ENCODE results near the gene ELMO1. TPM values are rescaled to one million over a fixed set of nuclear protein-coding genes. Genes with fewer than 3 reads are reported as not detected.

The ELMO1 gene
- total RNA-seq, 4 donors from 2014 or later, result 24.6 to 120 (median 71.9) TPM

DNA sequence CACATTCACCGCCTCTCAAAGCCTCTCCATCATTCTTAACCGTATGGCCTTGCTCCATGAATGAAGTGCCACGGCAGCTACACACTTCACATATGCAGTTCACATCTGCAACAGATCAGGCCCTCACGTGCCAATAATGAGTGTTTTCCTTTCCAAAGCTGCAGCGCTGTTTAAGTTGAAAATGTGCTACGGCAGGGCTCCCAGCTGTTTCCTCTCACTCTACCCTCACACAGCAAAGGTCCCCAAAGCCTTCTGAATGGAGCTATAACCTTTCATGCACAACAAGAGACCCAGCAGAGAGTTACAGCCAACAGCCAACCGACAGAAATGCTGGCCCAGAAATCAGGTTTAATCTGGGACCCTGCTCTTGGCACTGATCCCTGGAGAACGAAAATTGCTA lies 236.1 kb downstream of the ELMO1 start:
- no peak overlapping the region for H3K4me3 ChIP-seq
- 53% methylated on average over 8 of the region's 8 CpGs; no CpG with 5 or more reads in 1 of the 2 donors for WGBS, 2 donors (ENCODE audit: low coverage in 1 of 2)
- peak overlapping the region in 2 of 4 donors; percentile 23 to 26 for H3K27ac ChIP-seq
- no peaks in the 10 kb centered on the region for H3K9me3 ChIP-seq
- in situ Hi-C loops (cut with MboI; ENCODE audit: low pct_ligation_motif_present in 1 of 4, low pct_unique_long_range_greater_than_20kb in 1 of 4, low sequenced_read_pairs in 3 of 4), result no loop called here
- intact Hi-C loops (cut with DNase I; ENCODE audit: low total_unique reads), result no loop called here
- no peaks in the 10 kb centered on the region for H3K27me3 ChIP-seq
- no peak for DNase-seq
- no peak for TF ChIP-seq EP300 (IDR thresholded peaks at IDR 0.05; ENCODE audit: low read depth)
- no peak for TF ChIP-seq POLR2AphosphoS5 (IDR thresholded peaks at IDR 0.05)
- no peak for TF ChIP-seq POLR2A (IDR thresholded peaks at IDR 0.05)
- TF ChIP-seq, protein P1, sequence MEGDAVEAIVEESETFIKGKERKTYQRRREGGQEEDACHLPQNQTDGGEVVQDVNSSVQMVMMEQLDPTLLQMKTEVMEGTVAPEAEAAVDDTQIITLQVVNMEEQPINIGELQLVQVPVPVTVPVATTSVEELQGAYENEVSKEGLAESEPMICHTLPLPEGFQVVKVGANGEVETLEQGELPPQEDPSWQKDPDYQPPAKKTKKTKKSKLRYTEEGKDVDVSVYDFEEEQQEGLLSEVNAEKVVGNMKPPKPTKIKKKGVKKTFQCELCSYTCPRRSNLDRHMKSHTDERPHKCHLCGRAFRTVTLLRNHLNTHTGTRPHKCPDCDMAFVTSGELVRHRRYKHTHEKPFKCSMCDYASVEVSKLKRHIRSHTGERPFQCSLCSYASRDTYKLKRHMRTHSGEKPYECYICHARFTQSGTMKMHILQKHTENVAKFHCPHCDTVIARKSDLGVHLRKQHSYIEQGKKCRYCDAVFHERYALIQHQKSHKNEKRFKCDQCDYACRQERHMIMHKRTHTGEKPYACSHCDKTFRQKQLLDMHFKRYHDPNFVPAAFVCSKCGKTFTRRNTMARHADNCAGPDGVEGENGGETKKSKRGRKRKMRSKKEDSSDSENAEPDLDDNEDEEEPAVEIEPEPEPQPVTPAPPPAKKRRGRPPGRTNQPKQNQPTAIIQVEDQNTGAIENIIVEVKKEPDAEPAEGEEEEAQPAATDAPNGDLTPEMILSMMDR (IDR thresholded peaks at IDR 0.05), result no peak
- no peaks in the 10 kb centered on the region for H3K36me3 ChIP-seq
- H3K4me1 ChIP-seq, result peaks cover 0 to 16% (median 10%) of the 10 kb centered on the region in 4 donors

DNA sequence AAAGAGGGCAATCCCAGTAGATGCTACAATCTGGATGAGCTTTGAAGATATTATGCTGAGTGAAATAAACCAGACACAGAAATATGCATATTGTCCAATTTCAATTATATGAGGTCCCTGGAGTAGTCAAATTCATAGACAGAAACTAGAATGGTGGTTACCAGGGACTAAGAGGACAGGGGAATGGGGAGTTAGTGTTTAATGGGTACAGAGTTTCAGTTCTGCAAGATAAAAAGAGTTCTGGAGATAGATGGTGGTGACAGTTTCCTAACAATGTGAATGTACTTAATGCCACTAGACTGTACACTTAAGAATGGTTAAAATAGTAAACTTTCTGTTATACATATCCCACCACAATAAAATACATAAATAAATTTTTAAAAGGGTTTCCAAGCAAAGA lies 236.6 kb downstream of the ELMO1 start:
- H3K27me3 ChIP-seq, result no peaks in the 10 kb centered on the region
- DNase-seq, result no peak
- TF ChIP-seq EP300 (IDR thresholded peaks at IDR 0.05; ENCODE audit: low read depth) (no peak), POLR2AphosphoS5 (IDR thresholded peaks at IDR 0.05) (no peak), POLR2A (IDR thresholded peaks at IDR 0.05) (no peak)
- TF ChIP-seq, protein P1 (IDR thresholded peaks at IDR 0.05), result no peak
- intact Hi-C loops (cut with DNase I; ENCODE audit: low total_unique reads), result no loop called here
- H3K4me3 ChIP-seq, result no peak overlapping the region
- in situ Hi-C loops (cut with MboI; ENCODE audit: low pct_ligation_motif_present in 1 of 4, low pct_unique_long_range_greater_than_20kb in 1 of 4, low sequenced_read_pairs in 3 of 4), result no loop called here
- no peaks in the 10 kb centered on the region for H3K36me3 ChIP-seq
- no peaks in the 10 kb centered on the region for H3K9me3 ChIP-seq
- peaks cover 0 to 16% (median 10%) of the 10 kb centered on the region in 4 donors for H3K4me1 ChIP-seq
- peak overlapping the region; percentile 28 to 60 (median 54) for H3K27ac ChIP-seq

DNA sequence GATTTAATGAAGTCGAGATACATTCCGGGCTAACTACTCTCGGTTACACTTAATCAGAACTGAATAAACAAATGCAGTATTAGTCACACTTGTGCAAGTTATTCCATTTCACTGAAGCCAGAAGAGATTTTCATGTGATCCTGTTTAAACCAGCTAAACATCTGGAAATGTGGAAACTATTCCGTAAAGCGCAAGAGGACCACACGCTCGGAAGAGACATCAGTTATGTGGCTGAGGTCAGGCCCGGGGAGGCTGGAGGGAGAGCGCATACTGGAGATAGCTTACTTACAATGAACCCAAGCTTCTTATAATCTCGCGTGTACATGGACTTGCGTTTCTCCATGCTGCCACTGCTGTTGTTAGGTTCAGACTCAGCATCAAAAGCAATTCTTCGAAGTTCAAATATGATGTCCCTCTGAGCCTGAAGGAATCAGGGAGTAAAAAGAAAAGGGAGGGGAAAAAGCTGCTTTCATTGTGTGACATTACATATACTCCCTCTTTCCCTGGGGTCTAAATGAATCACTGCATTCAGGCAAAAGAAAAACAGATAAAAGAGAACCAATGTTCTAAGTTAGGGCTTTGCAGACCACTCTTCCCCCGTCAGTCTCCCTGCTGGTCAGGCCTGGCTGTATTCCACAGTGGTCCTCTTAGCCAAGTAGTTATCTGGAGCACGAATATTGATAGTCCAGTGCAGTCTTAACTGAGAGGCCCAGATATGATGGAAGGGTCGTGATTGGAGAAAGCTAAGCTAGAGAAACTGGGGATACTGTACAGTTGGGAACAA lies 237.4 kb downstream of the ELMO1 start:
- Histone ChIP-seq H3K4me3 (no peak overlapping the region), H3K36me3 (no peaks in the 10 kb centered on the region), H3K27me3 (no peaks in the 10 kb centered on the region), H3K27ac (peak overlapping the region; percentile 28 to 60 (median 54)), H3K4me1 (peaks cover 0 to 16% (median 10%) of the 10 kb centered on the region in 4 donors), H3K9me3 (no peaks in the 10 kb centered on the region)
- no peak for TF ChIP-seq POLR2A (IDR thresholded peaks at IDR 0.05)
- TF ChIP-seq, protein P1 (IDR thresholded peaks at IDR 0.05), result no peak
- no peak for TF ChIP-seq EP300 (IDR thresholded peaks at IDR 0.05; ENCODE audit: low read depth)
- TF ChIP-seq POLR2AphosphoS5 (IDR thresholded peaks at IDR 0.05), result peak; percentile 55 to 82 (median 65)
- DNase-seq, result peak; percentile 25
- in situ Hi-C loops (cut with MboI; ENCODE audit: low pct_ligation_motif_present in 1 of 4, low pct_unique_long_range_greater_than_20kb in 1 of 4, low sequenced_read_pairs in 3 of 4) (no loop called here), intact Hi-C loops (cut with DNase I; ENCODE audit: low total_unique reads) (no loop called here)
- WGBS, 2 donors (ENCODE audit: low coverage in 1 of 2), result 75 to 77% methylated on average over 12 to 16 of the region's 16 CpGs

DNA sequence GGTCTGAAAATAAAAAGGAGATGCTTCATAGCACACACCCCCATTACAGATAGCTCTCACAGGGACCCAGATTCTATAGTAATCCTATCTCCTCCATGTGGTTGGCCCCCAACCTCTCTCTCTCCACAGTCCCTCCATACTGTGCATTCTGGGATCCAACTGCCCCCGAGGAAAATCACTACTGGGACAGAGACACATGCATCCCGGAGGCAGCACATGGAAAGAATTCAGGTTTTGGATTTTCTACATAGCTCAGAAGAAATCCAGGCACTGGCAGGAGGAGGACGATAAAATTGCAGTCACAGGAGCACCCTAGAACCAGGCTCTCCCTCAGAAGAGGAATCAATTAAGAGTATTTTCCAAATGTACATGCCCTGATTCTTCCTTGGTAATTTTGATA lies 239.5 kb downstream of the ELMO1 start:
- in situ Hi-C loops (cut with MboI; ENCODE audit: low pct_ligation_motif_present in 1 of 4, low pct_unique_long_range_greater_than_20kb in 1 of 4, low sequenced_read_pairs in 3 of 4), result no loop called here
- 82% methylated on average over 3 of the region's 3 CpGs; no CpG with 5 or more reads in 1 of the 2 donors for whole genome bisulfite sequencing, 2 donors (ENCODE audit: low coverage in 1 of 2)
- H3K27me3 ChIP-seq, result no peaks in the 10 kb centered on the region
- DNase-seq, result no peak
- peak overlapping the region; percentile 50 to 78 (median 63) for H3K27ac ChIP-seq
- peaks cover 0 to 16% (median 10%) of the 10 kb centered on the region in 4 donors for H3K4me1 ChIP-seq
- H3K36me3 ChIP-seq, result no peaks in the 10 kb centered on the region
- no peaks in the 10 kb centered on the region for H3K9me3 ChIP-seq
- no peak overlapping the region for H3K4me3 ChIP-seq
- TF ChIP-seq EP300 (IDR thresholded peaks at IDR 0.05; ENCODE audit: low read depth), result no peak
- TF ChIP-seq POLR2AphosphoS5 (IDR thresholded peaks at IDR 0.05), result no peak
- TF ChIP-seq, protein P1 (IDR thresholded peaks at IDR 0.05), result no peak
- TF ChIP-seq POLR2A (IDR thresholded peaks at IDR 0.05), result no peak
- intact Hi-C loops (cut with DNase I; ENCODE audit: low total_unique reads), result no loop called here

Measured in transverse colon (tissue), 4 donors.